Fibroblast of the conjunctiva (primary cell): ENCODE results near the gene TOGARAM2.
A peak's percentile ranks its signal among the peaks of the same experiment; 100 is the strongest.

Source experiments
- DNase-seq: peaks from one replicate; pipeline ENCODE4 v3.0.0-alpha.2; 2010; ENCODE audit warnings: low read depth

The TOGARAM2 gene

DNA sequence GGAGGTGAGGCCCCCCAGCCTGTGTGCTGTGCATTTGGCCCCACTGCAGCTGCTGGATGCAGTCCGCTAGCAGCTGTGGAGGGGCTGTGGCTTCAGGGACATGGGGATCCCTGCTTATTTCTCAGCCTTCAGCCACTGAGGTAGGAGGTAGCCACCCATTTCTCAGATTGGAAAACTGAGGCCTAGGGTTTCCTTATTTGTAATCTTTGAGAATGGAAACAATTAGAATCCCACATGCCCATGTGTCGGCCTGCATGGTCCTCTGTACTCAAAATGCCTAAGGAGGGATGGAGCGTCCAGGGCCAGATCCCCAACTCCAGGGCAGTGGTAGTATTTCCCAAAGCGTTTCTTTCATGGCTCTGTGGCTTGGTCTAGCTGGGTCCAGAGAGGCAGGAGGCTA lies 42.1 kb downstream of the TOGARAM2 start:
- no peak for DNase-seq

- DNase-seq: no peak
These were observed 43.9 kb downstream of the TOGARAM2 start for GRCh38 chr2:29024882-29025430.

DNA sequence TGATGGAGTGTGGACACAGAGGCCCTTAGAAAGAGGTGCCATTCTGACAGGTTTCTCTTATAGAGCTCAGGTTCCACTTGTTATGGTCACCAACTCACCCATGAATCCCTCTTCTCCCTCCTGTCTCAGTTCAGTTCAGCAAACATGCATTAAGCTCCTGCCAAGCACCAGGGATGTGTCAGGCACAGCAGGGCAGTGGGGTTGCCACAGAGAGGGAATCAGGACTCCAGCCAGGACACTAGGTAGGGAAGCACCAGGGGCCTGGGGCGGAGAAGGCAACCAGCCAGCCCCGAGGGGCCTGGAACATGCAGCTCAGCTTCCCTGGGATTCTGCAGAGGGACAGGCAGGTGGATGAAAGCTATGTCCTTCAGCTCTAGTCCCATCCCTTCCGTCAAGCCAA lies 44.6 kb downstream of the TOGARAM2 start:
- DNase-seq: no peak

DNA sequence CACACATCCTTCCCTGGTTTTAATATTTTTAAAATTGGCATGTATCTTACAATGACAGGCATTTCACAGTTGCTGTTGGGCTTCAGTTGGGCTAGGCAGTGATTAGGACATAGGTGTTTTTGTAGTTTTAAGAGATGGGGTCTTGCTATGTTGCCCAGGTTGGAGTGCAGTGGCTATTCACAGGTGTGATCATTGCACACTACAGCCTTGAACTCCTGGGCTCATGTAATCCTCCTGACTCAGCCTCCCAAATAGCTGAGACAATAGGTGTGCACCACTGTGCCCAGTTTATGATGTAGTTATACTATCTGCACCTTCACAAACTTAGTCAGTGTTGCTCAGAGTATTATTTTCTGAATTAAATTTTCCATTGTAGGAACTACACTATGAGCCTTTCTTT lies 49.9 kb downstream of the TOGARAM2 start:
- no peak for DNase-seq

- no peak for DNase-seq
These were observed 51.1 kb downstream of the TOGARAM2 start for GRCh38 chr2:29032189-29032588.

- no peak for DNase-seq
These were observed 52.1 kb downstream of the TOGARAM2 start for GRCh38 chr2:29033172-29033571.

DNA sequence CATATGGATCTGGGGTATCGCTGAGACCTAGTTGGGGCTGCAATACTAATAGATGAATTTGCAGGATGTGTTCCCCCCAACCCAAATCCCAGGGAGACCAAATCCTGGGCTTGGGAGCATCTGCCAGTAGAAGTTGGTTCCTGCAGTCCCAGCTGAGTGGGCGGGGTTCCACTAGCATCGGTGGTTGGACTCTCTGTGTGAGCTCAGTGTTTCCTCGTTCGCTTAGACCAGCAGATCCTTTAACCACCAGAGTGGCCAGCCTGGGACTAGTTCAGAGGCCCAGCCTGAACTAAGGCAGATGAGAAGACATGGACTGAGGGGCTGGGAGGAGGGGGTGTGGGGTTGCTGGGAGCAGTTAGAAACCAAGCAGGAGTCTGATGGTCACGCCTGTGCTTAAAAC lies 52.6 kb downstream of the TOGARAM2 start:
- no peak for DNase-seq

DNA sequence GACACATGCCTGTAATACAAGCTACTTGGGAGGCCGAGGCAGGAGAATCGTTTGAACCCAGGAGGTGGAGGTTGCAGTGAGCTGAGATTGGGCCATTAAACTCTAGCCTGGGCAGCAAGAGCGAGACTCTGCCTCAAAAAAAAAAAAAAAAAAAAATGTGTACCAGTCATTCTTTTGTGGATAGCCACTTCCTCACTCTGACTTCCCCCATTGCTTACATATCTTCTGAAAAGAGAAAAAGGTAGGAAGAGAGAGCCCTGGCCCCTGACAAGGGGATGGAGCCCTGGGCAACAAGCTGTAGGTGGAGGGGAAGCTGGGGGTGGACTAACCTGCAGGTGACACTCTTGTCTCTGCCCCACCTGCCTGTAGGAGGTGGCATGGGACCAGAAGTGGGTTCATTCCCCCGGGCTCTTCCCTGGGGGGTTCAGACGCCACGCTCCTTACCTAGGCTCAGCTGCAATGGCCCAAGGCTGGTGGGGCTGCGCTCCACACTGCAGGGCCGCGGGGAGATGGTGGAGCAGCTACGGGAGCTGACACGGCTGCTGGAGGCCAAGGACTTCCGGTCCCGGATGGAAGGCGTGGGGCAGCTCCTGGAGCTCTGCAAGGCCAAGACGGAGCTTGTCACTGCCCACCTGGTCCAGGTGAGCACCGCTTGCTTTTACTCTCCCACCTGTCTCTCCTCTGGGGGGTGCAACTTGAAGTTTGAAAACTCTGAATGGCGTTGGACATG lies 54.1 kb downstream of the TOGARAM2 start:
- no peak for DNase-seq

- DNase-seq: no peak
These were observed 58.8 kb downstream of the TOGARAM2 start for GRCh38 chr2:29039718-29040480.

- no peak for DNase-seq
These were observed 59.5 kb downstream of the TOGARAM2 start for GRCh38 chr2:29040552-29040951.

DNA sequence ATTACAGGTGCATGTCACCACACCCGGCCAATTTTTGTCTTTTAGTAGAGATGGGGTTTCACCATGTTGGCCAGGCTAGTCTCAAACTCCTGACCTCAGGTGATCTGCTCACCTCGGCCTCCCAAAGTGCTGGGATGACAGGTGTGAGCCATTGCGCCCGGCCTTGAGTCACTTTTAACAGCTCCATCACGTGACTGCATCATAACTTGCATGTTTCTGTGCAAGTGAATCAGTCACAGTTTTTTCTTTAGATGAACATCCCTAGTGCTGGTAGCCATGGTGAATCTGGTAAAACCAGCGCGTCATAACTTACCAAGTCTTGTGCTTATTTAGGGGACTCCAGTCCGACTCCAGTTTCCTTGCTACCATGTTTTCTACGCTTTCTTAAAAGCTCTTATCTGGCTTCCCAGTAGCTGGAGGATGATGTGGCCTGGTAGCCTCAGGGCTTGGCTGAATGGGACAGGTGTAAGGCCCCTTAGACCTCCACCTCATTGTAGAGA lies 60.1 kb downstream of the TOGARAM2 start:
- DNase-seq: no peak

- DNase-seq: peak; percentile 29
These were observed 61.5 kb downstream of the TOGARAM2 start for GRCh38 chr2:29042561-29043075.

DNA sequence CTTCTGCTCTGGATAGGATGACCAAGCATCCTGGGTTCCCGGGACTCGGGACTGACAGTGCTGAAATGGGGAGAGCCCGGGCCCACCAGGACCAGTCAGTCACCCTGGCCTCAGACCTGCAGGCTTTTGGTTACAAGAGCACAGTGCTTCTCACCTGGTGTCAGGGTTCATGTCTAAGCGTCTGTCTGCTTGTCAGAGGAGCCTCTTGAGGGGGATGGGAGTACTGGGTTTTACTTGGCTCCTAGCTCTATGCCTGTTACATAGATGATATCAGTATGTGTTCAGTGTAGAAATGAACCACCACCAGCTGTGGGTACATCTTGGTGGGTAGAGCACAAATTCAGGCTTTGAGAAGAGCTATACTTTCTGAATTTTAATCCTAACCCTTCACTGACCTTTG lies 63.4 kb downstream of the TOGARAM2 start:
- no peak for DNase-seq

- DNase-seq: no peak
These were observed 65.2 kb downstream of the TOGARAM2 start for GRCh38 chr2:29046321-29046720.

DNA sequence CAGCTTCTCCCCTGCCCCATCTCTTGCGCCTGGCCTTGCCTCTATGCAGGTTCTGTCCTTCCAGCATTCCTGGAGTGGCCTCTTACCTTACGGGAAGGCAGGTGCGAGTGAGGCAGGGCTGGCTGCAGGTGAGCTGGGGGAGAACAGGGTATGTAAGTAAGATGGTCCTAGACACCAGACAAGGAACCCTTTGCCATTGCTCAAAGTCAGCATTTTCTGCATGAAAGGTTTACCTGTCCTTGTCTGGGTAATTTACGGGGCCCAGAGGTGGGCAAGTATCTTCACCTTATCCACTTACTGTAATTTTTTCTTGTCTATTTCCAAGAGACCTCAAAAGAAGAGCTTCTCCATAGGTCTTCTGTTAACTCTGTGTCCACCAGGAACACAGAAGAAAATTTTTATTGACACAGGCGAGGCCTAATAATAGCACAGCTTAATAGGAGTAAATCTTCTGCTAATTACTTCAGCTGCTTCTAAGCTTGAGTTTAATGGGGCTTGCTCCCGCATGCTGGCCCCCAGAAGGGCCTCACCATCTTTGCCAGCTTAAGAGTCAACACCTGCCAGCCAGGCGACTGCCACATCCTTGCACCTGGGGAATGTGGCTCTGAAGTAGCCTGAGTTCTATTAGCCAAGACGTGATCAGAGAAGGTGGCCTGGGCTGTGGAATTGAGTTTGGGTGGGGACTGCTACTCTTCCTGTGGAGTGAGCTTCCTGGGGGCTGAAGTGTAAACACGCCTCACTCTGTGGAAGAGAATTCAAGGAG lies 66.2 kb downstream of the TOGARAM2 start:
- no peak for DNase-seq

DNA sequence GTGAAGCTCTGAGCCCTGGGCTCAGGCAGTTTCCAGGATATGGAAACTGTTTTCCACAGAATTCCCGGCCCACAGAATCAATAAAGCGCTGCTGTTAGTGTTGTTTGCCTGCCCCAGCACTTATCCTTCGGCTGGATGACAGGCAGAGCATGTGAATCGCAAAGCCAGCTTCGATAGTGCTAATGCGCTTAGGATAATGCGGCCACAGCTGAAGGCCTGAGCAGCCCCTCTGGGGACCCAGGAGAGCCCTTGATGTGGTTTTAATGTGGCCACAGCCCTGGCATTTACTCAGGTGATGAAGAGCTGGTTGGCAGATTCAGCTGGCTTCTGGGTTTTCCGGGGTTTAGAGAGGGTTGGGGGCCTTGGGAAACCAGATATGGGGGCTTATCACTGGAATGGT lies 69.5 kb downstream of the TOGARAM2 start:
- DNase-seq: no peak

- DNase-seq: no peak
These were observed 70.6 kb downstream of the TOGARAM2 start for GRCh38 chr2:29051730-29052129.

GRCh38 chr2:29052807-29053206 lies 71.7 kb downstream of the TOGARAM2 start:
- no peak for DNase-seq

DNA sequence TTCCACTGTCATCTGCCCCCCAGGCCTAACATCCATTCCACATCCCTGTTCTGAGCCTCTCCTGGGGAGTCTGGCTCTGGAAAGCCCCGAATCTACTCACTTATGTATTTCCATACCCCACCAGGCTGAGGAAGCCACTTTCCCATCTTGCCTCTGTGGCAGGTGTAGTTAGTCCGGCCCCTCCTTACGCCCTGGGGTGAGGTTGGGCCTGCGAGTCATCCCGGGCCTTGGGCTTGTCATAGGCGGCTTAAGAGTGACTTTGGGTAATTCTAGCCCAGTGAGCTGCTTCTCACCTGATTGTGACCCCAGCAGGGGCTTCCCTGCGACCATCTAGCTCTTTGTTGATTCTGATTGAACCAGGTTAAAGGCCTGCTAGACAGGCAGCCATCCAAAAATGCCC lies 72.1 kb downstream of the TOGARAM2 start:
- no peak for DNase-seq

DNA sequence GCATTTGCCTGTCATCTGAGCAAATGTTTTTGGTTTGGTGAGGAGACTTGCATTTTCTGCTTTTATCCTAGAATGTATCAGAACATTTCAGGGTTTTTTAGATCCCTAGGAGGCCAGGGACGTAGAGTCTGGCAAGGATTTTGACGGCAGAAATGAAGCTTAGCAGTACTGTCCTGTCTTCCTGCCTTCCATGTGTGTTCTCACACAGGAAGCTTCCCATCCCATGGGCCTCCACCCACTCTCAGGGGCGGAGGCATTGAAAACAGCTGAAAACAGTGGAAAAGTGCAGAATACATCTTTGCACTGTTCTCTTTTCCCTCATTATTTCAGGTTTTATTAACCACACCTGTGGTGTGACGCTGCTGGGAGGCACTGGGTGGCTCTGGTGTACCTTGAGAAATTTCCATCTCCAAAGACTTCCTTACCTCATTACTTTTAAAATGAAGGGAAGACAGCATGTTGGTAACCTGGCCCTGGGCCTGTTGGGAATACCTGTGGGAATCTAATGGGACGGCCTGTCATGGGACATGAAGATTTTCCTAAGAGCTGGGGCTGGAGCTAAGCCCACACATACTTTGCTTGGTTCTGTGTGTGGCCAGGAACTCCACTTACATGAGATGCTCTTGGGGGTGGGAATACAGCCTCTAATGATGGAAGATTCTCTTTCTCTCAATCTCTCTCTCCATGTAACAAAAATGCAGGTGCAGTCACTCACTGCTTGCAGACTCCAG lies 72.7 kb downstream of the TOGARAM2 start:
- no peak for DNase-seq

GRCh38 chr2:29054430-29054829 lies 73.3 kb downstream of the TOGARAM2 start:
- no peak for DNase-seq

- DNase-seq: no peak
These were observed 74.5 kb downstream of the TOGARAM2 start for GRCh38 chr2:29055601-29056000.
